SK-N-MC (cell line): Measurements from ENCODE around the gene KRTAP10-5.

Experiments
- EZH2 ChIP-seq: fragments of 200-600 bp; sonication (generic); IDR thresholded peaks from one replicate; pipeline ENCODE4 v1.6.1; 2017; ENCODE audit warnings: antibody characterized with exemption
- FOXP2 ChIP-seq: optimal IDR thresholded peaks from 2 replicates; pipeline ENCODE3; 2011; ENCODE audit warnings: mild to moderate bottlenecking, moderate library complexity; ENCODE audit not compliant: insufficient read depth; ENCODE audit errors: extremely low read length, control extremely low read depth
- POLR2AphosphoS5 ChIP-seq: IDR thresholded peaks from 2 replicates; pipeline ENCODE4 v1.6.1; 2012; ENCODE audit warnings: mild to moderate bottlenecking, low read depth, low read length, borderline replicate concordance

- TF ChIP-seq POLR2AphosphoS5, result no peak
- TF ChIP-seq EZH2, result no peak
- TF ChIP-seq FOXP2, result no peak
Observed at GRCh38 chr21:44575307-44576024, 4.9 kb downstream of the KRTAP10-5 start.
